DND-41 (cell line): ENCODE results near the gene DTWD2.
"Not testable (repeated sequence)": the region's sequence is repeated elsewhere in the genome, so short reads cannot be mapped to it uniquely, and the experiment has no call there.

Source experiments
- CTCF ChIP-seq: IDR thresholded peaks from 2 replicates; pipeline ENCODE4 v1.5.1; 2012; ENCODE audit warnings: borderline replicate concordance, low read length, moderate library complexity, mild to moderate bottlenecking; ENCODE audit not compliant: poor library complexity, severe bottlenecking; ENCODE audit errors: extremely low read depth
- EZH2 ChIP-seq: IDR thresholded peaks from 3 replicates; pipeline ENCODE4 v1.6.1; 2012; ENCODE audit warnings: borderline replicate concordance, low read depth, mild to moderate bottlenecking, moderate library complexity, low read length, inconsistent platforms; ENCODE audit not compliant: severe bottlenecking

GRCh38 chr5:118993118-118993517 lies 4.8 kb upstream of the DTWD2 start:
- TF ChIP-seq CTCF, EZH2: not testable (repeated sequence)
